Measurements from ENCODE around the gene SRPRB.

The SRPRB gene

DNA sequence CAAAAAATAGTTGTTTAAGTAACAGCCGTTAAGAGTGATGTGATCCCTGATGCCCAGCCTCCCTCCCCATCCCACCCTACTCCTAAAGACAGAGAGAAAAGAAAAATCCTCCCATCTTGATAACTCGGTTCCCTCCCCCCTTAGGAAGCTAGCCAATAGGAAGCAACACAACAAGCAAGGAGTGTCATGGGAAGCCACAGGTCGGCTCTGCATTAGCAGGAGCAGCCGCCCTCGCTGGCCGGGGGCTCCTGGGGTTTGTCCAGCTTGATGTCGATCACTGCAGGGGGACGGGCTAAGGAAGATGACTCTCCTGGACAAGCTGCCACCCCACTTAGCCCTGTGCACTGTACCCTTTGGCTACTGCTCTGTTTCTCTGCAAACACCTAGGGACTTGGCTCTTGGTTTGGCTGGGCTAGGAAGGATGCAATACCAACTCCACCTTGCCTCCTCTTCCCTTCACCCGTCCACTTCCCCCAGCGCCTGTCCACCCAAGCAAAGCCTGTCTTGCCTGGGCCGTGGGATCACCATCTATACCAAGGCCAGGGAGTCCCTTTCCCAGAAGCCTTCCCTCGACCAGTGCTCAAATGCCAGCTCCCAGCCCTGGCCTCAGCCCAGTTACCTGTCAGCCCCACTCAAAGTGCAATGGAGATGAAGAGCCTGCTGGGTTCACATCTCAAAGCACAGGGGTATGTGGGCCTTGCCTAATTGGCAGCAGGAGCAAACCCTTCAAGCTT is 23.1 kb downstream of the SRPRB start:
- no peak for DNase-seq

DNA sequence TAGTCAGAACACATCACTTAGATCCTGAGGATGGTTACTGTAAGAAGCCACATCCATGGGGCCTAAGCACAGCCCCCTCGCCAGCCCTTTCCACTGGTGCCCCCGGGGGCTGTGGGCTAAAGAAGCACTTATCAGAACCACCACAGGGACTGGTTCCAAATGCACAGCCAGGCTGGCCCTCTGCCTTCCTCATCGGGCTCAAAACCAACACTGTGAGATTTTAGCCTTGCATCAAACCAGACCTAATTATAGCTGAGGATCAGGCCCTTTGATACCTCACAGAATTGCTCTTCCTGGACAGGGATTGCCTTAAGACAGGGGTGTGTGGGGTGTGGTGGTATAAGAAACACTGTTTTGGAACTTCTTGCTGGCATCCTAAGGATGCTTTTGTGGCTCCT is 23.7 kb downstream of the SRPRB start:
- no peak for DNase-seq

DNA sequence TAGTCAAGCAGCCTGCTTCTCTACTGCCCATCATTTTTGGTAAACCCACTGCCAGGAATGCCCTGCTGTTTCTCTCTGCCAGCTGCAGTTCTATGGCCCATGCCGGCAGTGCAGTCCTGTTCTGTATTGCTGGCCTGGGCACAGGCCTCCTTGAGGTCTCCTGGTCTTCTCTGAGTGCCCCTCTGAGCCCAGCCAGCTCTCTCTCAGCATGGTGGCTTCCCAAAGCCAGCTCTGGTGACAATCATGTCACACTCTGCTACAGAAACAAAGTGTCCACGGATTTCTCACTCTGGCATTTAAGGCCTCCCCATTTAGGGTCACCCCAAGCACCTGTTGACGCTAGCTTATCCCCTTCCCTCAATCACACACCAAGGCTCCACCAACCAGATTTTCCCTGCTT is 24.5 kb downstream of the SRPRB start:
- no peak for DNase-seq

DNA sequence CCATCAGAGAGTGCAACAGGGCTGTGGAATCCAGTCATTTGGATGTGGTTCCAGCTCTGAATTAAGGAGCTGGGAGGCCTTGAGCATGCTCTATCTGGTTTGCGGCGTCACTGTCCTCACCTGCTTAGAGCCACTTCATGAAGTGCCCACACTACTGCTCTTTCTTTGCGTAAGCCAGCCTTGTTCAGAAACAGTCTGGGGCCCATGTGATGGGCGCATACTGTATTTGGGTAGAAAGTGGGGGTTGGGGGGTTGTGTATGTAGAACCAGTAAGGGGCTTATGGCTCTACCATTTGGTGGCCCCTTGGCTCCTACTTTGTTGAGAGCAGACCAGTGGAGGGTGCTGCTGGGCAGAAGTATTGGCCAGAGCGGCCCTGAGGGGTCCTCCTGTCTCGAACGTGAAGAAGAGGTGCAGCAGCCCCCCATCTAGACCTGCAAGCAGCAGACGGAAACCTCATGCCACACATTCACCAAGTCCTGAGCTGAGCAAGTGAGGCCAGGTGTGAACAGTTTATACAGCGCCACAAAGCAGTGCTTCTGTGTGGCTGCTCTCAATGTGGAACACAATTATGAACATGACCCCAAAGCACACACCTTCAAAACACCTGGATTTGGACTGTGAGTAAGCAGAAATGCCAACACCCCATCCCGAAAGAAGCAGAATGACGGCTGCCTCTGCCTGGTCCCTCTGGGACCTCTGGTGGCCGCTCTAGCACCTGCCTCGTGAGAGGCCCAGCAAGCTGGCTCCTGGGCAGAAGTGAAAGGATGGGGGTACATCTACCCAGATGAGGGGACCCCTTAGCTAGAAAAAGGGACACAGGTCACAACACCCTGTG is 26.6 kb downstream of the SRPRB start:
- DNase-seq, result no peak

DNA sequence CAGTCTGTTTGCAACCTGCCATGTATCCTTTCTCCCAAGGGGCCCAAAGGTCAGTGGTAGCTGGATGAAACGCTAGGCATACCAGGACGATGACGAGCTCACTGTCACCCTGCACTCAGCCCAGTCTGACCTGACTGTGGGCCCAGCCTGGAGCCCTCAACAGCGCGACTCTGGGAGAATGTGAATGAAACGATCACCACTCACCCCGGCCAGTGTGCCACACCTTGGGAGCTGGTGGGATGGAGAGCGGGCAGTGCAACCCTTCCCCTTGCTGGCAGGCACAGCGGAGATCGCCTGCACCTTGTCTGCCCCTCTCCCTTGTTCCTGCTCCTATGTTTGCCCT is 27.2 kb downstream of the SRPRB start:
- DNase-seq, result no peak

DNA sequence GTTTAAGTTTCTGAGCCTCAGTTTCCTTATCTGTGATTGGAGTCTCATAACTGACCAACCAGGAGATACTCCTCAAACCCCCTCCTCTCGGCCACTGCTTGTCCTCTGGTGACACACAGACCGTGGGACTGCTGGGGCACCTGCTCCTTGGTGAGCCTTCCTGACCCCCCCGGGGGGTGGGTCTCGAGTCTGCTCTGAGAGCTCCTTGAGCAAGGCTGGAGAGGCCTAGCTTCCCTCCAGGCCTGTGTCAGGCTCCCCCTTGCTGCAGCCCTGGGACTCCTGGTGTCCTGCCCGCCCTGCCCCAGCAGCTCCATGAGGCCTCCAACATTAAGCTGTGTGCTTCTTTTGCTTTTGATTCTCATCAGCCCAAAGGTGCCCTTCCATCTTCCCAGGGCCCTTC is 27.7 kb downstream of the SRPRB start:
- no peak for DNase-seq

DNA sequence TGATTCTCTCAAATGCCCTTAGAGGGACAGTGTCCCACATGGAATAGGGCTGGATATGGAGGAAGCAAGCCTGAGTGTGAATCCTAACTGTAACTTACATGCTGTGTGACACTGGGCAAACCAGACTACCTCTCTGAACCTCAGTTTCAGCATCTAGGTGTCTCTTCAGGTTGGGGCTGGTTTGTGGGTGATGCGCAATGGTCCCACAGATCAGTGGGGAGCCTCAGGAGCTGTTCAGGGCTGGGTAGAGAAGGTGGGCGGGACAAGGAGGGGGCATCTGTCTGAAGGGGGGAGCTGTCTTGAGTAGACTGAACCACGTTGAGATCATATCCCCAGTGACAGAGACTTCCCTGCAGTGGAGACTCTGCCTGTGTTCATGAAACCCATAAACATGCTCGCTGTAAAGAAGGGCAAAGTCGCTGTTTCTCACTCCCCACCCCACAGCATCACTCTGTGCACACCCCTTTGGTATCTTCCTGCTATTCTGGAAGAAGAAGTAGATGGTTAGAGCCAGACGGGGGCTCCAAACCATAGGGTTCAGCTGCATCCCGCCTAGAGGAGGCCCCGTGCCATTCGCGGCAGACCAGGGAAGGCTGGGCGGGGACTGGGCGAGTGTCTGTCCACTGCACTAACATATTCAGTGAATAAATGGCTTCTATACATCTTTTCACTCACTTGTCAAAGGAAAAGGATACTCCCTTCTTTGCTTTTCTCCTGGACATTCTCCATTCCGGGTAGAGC is 28.4 kb downstream of the SRPRB start:
- DNase-seq, result no peak

DNA sequence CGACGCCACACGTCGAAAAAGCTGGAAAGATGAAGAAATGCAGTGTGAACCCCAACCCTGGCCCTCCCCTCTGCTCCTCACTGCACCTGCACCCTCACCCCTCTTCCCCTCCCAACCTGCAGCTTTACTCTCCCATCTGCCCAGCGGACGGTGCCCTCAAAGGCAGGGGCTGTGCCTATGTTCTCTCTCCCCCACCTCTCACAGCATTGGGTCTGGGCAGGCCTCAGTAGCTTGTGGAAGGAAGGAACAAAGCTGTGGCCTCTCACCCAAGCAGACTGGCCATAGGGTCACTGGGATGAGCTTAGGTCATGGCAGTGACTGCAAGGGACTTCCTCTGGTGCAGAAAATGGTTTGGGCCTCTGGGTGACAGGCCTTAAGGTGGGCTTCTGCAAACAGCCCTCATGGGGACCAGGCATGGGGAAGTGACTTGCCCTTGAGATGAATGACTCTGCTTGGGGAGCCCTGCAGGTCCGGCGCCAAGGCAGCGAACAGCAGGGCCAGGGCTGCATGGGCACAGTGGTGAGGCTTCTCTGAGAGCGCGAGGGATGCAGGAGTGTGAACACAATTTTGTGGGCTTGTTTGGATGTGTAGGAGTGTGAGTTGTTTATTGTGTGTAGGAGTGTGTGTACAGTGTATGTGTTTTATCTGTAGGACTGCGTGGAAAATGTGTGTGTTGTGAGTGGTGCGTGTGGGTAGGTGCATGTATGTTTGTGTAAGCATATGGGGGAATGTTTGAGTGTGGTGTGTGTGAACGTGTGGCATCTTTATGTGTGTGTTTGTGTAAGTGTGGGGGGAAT is 29.2 kb downstream of the SRPRB start:
- no peak for DNase-seq

DNA sequence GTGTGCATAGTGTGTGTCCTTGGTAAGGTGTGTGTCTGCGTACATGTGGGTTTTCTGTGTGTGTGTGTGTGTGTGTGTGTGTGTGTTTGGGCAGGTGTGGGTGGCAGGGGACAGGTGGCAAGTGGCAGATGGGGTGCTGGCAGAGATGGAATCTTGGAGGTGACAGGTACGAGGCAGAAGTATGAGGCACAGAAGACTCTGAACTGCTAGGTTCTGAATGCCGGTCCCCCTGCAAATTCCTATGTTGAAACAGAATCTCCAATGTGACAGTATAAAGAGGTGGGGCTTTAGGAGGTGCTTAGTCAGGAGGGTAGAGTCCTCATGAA is 29.8 kb downstream of the SRPRB start:
- DNase-seq, result no peak

DNA sequence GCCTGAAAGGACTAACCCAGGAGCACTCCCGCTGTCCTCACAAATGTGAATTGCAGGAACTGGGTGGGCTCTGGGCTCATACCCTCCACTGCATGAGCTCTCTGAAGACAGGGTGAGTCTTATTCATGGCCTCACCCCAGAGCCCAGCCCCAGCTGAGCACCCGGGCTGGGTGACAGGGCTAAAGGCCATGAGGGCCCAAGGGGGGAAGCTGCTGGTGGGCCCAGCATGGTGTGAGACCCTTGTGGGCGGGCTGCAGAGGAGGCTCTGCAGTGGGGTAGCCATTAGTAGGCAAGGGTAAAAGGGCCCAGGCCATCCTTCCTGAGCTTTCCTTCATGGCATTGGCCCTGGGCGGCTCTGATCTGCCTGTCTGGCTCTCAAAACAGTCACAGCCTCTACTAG is 30.3 kb downstream of the SRPRB start:
- DNase-seq, result no peak

DNA sequence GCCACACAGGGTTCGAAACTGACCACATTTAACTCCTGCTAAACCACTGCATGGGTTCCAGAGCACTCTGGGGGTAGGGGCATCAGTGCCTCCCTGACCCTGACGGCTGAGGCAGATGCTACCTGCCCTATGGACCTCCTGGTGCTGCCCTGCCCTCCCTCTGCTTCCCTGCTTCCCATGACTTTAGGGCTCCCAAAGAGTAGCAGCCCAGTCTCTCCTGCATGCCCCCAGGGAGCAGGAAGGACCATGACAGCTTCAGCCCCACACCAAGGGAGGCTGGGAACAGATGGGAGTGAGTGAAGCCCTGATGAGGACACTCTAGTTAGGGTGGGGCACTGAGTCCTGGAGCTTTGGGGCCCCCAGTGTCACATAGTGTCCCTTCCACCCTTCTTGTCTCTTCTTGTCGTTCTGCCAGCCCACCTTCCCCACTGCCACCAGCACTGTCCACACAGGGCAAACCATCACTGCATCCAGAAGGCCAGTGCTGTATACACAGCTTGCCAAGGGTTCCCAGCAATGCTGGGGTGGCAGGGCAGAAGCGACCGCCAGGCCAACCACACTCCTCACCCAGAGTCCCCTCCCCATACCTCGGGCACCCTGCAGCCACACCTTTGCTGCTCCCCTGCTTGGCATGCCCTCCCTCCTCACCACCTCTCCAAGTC is 31.0 kb downstream of the SRPRB start:
- no peak for DNase-seq

DNA sequence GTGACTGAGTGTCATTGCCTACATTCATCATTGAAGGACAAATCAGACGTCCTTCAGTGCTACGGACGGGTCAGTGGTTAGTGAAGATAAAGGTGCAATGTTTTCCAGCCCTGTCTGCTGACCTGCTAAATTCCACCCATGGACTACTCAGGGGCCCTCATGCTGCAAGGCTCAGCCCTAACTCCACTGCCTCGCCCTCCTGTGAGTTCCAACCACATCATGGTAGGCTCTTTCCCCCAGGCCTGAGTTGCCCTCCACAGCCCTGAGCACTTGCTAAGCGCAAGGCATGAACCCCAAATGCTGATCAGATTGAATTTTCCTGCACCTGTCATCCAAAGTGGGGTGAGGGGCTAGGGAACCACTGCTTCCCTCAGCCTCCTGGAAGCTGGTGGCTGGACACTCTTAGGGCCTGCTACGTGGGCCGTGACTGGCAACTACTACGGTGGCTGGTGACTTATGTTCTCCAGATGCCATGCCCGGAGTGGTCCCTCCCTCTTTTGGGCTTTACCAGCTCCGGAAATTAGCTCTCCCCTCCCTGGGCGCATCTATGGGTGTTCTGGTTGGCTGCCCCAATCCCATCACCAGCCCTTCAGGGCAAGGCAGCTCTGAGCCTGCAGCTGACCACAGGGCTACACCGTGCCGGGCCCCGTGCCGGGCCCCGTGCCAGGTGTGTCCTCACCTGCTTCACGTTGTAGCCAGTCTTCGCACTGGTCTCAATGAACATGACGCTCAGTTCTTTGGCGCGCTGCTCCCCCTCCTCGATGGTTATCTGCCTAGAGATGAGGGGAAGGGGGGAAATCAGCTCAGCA is 32.1 kb downstream of the SRPRB start:
- no peak for DNase-seq

DNA sequence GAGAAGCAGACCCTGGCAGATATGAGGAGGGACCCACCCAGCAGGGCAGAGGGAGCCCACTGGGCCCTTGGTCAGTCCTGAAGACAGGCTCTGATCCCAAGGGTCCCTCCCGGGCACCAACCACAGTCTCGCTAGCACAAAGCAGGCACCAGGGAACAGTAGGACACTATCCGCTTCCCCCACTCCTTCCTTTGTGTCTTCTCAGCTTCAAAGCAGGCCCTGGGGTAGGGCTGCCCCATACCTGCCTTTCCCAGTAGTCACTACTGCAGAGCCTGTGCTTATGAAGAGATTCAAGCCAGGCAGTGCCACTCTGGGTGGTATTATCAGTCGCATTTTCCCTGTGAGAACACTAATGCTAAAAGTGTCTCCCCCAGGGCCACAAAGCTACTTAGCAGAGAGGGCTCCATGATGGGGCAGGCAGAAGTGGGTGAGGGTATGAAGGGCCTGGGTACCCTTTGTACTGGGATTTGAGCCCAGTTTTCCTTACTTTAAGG is 32.7 kb downstream of the SRPRB start:
- DNase-seq, result no peak

DNA sequence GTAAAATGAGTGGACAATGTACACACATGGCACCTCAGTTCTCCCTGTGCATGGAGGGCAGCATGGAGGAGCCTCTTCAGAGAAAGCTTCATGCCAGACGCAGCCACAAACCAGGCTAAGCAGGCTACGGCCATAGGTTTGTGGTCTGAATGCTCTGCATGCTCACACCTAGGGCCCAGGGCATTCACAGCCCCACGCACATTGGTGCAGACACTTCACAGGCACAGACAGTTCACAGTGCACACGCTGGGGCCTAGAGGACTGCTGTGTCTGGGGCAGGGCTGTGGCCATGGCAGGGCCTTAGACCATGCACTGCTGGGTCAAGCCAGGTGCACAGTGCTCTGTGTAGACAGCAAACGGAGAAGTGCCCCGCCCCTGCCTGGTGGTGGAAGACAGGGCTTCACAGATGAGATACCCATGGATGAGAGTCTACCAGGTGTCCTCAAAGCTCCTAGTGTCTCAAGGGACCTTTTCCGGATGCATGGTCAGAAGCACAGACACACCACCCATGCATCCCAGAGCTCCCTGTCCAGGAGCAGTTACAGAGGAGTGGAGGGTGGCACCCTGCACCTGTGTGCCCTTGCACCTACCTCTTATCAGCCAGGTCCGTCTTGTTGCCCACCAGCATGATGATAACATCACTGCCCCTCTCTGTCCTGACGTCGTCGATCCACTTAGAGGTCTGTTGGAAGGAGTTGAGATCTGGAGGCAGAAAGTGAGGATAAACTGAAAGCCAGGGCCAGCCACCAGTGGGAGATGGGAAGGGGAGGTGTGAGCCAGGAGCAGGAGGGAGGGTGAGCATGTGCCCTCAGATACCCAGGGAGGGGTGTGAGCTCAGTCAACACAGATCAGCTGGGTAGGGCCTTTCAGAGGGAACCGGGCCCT is 33.5 kb downstream of the SRPRB start:
- DNase-seq, result no peak

DNA sequence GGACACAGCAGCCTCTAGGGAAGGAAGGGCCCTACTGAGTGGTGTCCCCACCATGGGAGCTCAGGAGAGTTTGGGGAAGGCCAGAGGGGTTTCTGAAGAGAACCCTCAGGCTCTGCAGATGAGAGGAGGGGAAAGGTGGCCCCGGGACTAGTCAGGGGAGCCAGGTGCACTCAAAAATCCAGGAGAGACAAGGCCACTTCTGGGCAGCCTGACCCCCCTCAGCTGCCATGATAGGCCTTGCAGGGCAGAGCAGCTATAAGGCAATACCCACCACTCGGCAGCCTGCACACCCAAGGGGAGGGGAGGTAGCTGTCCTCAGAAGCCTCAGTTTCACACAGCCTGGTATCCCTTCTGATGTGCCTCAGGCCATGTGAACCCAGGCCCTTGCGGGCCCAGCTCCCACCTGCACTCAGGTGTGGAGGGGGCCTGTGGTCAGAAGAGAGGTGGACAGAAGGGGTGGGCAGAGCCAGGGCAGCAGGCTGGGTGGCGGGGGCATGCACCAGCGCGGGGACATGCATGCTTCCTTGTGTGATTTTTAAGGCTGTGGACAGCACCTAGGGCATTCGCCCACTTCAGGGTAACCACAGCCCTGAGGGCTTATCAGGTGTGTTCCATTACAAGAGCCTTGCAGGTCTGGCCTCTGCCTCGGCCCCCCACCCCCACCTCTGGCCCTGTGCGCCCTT is 34.6 kb downstream of the SRPRB start:
- no peak for DNase-seq

DNA sequence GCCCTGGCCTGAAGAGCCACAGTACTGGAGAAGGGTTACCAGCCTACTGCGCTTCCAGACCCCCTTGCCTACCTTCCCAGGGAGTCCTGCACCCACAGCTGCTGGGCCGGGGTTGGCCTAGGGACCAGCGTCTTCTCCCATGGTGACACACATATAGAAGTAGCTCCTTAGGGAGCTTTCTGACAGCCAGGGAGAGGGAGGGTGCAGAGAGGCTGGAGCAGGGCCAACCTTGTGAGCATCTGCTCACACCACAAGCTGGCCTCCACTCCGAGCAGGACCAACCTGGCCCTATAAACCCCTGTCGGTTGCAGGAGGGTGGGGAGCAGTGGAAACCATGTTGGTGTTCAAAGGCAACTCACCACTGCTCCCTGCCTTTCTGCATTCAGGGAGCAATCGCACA is 35.2 kb downstream of the SRPRB start:
- DNase-seq, result no peak

DNA sequence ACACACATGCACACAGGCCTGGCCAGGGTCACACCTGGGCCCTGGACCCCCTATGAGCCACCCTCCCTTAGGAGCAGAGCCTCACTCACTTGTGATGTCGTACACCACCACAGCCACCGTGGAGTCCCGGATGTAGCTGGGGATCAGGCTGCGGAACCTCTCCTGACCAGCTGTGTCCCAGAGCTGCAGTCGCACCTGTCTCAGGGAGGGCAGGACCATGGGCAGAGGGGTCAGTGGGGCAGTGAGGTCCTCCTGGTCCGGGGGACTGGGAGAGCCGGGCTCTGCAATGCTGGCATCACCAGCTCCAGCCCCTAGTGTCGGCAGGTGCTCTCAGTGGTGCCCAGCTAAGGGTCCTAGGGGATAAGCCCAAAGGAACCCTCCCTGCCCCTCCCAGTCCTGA is 35.6 kb downstream of the SRPRB start:
- no peak for DNase-seq

DNA sequence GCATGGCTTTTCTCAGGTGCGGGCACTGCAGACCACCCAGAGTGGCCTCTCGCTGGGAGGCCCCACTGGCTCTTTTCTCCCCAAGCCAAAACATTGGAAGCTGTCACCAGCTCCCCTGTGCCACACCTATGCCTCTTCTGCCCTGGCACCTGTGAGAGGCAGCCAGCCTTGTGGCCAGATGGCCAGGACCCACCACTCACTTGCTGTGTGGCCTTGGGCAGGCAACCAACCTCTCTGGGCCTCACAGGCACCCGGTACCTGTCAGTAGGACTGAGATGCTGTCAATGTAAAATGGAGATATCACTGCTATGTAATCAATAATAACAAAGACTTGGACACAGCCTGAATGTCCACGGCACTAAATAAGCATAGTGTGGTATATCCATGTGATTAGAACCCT is 36.5 kb downstream of the SRPRB start:
- no peak for DNase-seq

DNA sequence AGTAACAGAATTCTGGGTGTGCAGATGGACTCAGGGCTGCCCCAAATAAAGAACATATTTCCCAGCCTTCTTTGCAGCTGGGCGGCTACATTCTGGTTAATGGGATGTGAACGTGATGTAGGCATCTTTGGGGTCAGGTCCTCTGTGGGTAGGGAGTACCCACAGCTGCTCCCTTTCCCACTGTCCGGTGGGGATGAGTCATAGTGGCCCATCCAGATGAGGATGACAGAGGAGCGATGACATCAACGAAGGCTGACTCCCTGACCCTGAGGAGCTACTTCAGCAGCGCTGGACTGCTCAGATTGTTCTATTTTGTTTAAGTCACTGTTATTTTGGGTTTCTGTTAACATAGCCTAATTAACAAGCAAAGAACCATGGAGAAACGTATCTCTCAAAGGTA is 38.0 kb downstream of the SRPRB start:
- no peak for DNase-seq

DNA sequence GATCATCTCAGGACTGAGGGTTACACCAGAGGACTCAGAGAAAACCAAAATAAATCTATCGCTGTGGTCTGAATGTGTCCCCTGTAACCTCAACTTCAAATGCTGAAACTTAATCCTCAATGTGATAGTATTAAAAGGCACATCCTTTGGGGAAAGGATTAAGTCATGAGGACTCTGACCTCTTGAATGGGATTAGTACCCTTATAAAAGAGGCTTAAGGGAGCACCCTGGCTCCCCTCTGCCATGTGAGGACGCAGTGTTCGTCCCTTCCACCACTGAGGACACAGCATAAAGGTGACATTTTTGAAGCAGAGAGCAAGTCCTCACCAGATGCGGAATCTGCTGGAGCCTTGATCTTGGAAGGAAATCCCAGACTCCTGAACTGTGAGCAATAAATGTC is 39.5 kb downstream of the SRPRB start:
- DNase-seq, result no peak

All from stimulated activated CD4-positive, alpha-beta T cell treated with anti-CD3 and anti-CD28 coated beads, Interleukin-12 subunit alpha, Interleukin-12 subunit beta, amount 100 ng/mL, for 4 hours (primary cell).